A549 (cell line): Measurements from ENCODE around the gene ACAD8.

Source experiments
- CEBPB ChIP-seq, 2 experiments: fragments of >200 bp in 1 of 2; sonication (Bioruptor Twin) in 1 of 2; formaldehyde crosslinking in 1 of 2; IDR thresholded peaks; 2 replicates each; pipeline ENCODE4 v1.6.1; 2012 to 2016
- EP300 ChIP-seq, 2 experiments: fragments of >200 bp; sonication (Bioruptor Twin); formaldehyde crosslinking; IDR thresholded peaks; 2 replicates in 1 of 2; 3 replicates in 1 of 2; pipeline ENCODE4 v1.6.1; 2016 to 2017
- KDM5A ChIP-seq: fragments of 200-600 bp; sonication (generic); IDR thresholded peaks from 2 replicates; pipeline ENCODE4 v1.6.1; 2016; ENCODE audit warnings: antibody characterized with exemption, mild to moderate bottlenecking
- MAFK ChIP-seq: fragments of 450-650 bp; IDR thresholded peaks from 2 replicates; pipeline ENCODE4 v1.6.1; 2014; ENCODE audit not compliant: partially characterized antibody
- POLR2A ChIP-seq: IDR thresholded peaks from 2 replicates; pipeline ENCODE4 v1.6.1; 2012; ENCODE audit warnings: mild to moderate bottlenecking, low read length
- SREBF2 ChIP-seq: fragments of 450-650 bp; IDR thresholded peaks from 2 replicates; pipeline ENCODE4 v1.6.1; 2014; ENCODE audit warnings: mild to moderate bottlenecking, moderate library complexity
- ZSCAN20 ChIP-seq: fragments of 250-450 bp; sonication (Bioruptor Pico); IDR thresholded peaks from 2 replicates; pipeline ENCODE4 v1.8.0; 2022; ENCODE audit warnings: mild to moderate bottlenecking, moderate library complexity
- TF ChIP-seq, protein P1 (sequence below): fragments of >200 bp; sonication (Bioruptor Twin); formaldehyde crosslinking; IDR thresholded peaks from 3 replicates; pipeline ENCODE4 v1.5.1; 2016

DNA sequence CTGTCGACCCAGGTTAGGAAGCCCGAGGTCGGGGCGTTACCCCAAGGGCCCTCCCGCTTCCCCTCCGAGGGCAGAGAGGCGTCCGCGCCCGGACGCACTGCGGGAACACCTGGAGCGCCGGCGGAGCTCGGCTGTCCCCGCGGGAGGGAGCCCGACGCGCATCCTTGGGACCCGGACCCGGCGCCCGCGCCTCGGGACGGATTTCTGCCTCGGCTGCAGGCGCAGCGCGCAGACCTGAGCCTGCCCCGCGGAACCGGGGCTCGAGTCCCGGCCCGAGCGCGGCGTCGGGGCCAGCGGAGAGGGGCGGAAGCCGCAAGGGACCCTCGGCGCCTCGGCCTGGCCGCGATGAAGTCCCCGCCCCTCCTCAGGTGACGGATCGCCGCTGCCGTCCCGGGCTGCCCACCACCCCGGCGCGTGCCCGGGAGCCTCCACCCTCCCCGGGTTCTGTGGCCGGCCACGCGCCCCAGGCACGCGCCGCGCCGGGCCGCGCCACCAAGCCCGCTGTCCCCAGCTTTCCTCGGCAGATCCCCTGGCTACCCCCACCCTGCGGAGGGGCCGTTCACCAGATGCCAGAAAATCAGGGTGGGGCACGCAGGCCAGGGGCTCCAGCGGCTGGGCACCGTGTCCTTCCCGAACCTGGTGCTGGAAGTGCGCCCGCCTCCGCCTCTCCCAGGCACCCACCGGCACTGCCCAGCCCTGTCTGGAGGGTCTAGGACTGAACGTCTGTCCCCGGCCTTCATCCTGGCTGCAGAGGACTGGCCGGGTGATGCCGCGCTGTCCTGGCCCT, 23.2 kb downstream of the ACAD8 start:
- TF ChIP-seq KDM5A (no peak), CEBPB (IDR thresholded peaks at IDR 0.05) (no peak), EP300 (IDR thresholded peaks at IDR 0.05) (no peak), SREBF2 (no peak), MAFK (no peak), ZSCAN20 (no peak), POLR2A (no peak)
- TF ChIP-seq, protein P1, sequence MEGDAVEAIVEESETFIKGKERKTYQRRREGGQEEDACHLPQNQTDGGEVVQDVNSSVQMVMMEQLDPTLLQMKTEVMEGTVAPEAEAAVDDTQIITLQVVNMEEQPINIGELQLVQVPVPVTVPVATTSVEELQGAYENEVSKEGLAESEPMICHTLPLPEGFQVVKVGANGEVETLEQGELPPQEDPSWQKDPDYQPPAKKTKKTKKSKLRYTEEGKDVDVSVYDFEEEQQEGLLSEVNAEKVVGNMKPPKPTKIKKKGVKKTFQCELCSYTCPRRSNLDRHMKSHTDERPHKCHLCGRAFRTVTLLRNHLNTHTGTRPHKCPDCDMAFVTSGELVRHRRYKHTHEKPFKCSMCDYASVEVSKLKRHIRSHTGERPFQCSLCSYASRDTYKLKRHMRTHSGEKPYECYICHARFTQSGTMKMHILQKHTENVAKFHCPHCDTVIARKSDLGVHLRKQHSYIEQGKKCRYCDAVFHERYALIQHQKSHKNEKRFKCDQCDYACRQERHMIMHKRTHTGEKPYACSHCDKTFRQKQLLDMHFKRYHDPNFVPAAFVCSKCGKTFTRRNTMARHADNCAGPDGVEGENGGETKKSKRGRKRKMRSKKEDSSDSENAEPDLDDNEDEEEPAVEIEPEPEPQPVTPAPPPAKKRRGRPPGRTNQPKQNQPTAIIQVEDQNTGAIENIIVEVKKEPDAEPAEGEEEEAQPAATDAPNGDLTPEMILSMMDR, result no peak
